WTC11 (cell line): Measurements from ENCODE around the gene TFG.

Source experiments
- ESRRA ChIP-seq: sonication (generic); formaldehyde crosslinking; IDR thresholded peaks from 2 replicates; pipeline ENCODE4 v1.8.1; 2022; ENCODE audit warnings: mild to moderate bottlenecking, missing genetic modification reagents, borderline replicate concordance
- MXD4 ChIP-seq: fragments of 250-450 bp; sonication (Bioruptor Pico); IDR thresholded peaks from 2 replicates; pipeline ENCODE4 v1.8.0; 2021; ENCODE audit warnings: mild to moderate bottlenecking, moderate library complexity, borderline replicate concordance
- NR1H2 ChIP-seq: sonication (generic); formaldehyde crosslinking; IDR thresholded peaks from 2 replicates; pipeline ENCODE4 v1.9.0; 2021; ENCODE audit warnings: mild to moderate bottlenecking, moderate library complexity, missing genetic modification reagents
- SP1 ChIP-seq: sonication (generic); formaldehyde crosslinking; conservative IDR thresholded peaks from 2 replicates; pipeline ENCODE4 v1.8.1; 2022; ENCODE audit warnings: missing genetic modification reagents
- TF ChIP-seq, protein P1 (sequence below): sonication (generic); formaldehyde crosslinking; IDR thresholded peaks from 2 replicates; pipeline ENCODE4 v1.8.1; 2023; ENCODE audit warnings: mild to moderate bottlenecking, missing genetic modification reagents, borderline replicate concordance
- TF ChIP-seq, protein P2 (sequence below): sonication (generic); formaldehyde crosslinking; IDR thresholded peaks from 2 replicates; pipeline ENCODE4 v1.8.0; 2023; ENCODE audit warnings: missing genetic modification reagents
- TF ChIP-seq, protein P3 (sequence below): sonication (generic); formaldehyde crosslinking; IDR thresholded peaks from 2 replicates; pipeline ENCODE4 v1.8.1; 2022; ENCODE audit warnings: missing genetic modification reagents, borderline replicate concordance
- TF ChIP-seq, protein P4 (sequence below): fragments of 200-600 bp; IDR thresholded peaks from 2 replicates; pipeline ENCODE4 v1.8.0; 2022; ENCODE audit warnings: antibody characterized with exemption
- TF ChIP-seq, protein P5 (sequence below): sonication (generic); formaldehyde crosslinking; conservative IDR thresholded peaks from 2 replicates; pipeline ENCODE4 v1.8.1; 2022; ENCODE audit warnings: mild to moderate bottlenecking, missing genetic modification reagents

DNA sequence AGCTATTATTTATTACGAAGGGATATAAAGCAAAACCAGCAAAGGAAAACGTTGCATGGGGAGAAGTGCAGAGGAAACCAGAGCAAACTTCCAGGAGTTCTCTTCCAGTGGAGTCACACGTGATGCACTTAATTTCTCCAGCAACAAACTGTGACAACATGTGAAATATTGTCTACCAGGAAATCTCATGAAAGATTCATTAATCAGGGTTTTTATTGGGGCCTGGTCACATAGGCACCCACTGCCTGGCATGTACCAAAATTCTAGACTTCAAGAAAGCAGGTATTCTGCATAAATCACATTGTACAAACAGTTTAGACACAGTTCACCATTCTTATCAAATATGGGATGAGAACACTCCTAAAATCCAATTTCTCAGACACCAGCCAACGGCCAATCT is 5.4 kb upstream of the TFG start:
- TF ChIP-seq, protein P1, sequence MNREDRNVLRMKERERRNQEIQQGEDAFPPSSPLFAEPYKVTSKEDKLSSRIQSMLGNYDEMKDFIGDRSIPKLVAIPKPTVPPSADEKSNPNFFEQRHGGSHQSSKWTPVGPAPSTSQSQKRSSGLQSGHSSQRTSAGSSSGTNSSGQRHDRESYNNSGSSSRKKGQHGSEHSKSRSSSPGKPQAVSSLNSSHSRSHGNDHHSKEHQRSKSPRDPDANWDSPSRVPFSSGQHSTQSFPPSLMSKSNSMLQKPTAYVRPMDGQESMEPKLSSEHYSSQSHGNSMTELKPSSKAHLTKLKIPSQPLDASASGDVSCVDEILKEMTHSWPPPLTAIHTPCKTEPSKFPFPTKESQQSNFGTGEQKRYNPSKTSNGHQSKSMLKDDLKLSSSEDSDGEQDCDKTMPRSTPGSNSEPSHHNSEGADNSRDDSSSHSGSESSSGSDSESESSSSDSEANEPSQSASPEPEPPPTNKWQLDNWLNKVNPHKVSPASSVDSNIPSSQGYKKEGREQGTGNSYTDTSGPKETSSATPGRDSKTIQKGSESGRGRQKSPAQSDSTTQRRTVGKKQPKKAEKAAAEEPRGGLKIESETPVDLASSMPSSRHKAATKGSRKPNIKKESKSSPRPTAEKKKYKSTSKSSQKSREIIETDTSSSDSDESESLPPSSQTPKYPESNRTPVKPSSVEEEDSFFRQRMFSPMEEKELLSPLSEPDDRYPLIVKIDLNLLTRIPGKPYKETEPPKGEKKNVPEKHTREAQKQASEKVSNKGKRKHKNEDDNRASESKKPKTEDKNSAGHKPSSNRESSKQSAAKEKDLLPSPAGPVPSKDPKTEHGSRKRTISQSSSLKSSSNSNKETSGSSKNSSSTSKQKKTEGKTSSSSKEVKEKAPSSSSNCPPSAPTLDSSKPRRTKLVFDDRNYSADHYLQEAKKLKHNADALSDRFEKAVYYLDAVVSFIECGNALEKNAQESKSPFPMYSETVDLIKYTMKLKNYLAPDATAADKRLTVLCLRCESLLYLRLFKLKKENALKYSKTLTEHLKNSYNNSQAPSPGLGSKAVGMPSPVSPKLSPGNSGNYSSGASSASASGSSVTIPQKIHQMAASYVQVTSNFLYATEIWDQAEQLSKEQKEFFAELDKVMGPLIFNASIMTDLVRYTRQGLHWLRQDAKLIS = no peak
- TF ChIP-seq SP1 (CRISPR knock-in tag) = no peak
- TF ChIP-seq, protein P2, sequence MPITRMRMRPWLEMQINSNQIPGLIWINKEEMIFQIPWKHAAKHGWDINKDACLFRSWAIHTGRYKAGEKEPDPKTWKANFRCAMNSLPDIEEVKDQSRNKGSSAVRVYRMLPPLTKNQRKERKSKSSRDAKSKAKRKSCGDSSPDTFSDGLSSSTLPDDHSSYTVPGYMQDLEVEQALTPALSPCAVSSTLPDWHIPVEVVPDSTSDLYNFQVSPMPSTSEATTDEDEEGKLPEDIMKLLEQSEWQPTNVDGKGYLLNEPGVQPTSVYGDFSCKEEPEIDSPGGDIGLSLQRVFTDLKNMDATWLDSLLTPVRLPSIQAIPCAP (CRISPR knock-in tag) = no peak
- TF ChIP-seq, protein P3, sequence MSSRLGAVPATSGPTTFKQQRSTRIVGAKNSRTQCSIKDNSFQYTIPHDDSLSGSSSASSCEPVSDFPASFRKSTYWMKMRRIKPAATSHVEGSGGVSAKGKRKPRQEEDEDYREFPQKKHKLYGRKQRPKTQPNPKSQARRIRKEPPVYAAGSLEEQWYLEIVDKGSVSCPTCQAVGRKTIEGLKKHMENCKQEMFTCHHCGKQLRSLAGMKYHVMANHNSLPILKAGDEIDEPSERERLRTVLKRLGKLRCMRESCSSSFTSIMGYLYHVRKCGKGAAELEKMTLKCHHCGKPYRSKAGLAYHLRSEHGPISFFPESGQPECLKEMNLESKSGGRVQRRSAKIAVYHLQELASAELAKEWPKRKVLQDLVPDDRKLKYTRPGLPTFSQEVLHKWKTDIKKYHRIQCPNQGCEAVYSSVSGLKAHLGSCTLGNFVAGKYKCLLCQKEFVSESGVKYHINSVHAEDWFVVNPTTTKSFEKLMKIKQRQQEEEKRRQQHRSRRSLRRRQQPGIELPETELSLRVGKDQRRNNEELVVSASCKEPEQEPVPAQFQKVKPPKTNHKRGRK (CRISPR knock-in tag) = no peak
- TF ChIP-seq ESRRA (CRISPR knock-in tag) = no peak
- no peak for TF ChIP-seq MXD4 (CRISPR knock-in tag)
- TF ChIP-seq, protein P4, sequence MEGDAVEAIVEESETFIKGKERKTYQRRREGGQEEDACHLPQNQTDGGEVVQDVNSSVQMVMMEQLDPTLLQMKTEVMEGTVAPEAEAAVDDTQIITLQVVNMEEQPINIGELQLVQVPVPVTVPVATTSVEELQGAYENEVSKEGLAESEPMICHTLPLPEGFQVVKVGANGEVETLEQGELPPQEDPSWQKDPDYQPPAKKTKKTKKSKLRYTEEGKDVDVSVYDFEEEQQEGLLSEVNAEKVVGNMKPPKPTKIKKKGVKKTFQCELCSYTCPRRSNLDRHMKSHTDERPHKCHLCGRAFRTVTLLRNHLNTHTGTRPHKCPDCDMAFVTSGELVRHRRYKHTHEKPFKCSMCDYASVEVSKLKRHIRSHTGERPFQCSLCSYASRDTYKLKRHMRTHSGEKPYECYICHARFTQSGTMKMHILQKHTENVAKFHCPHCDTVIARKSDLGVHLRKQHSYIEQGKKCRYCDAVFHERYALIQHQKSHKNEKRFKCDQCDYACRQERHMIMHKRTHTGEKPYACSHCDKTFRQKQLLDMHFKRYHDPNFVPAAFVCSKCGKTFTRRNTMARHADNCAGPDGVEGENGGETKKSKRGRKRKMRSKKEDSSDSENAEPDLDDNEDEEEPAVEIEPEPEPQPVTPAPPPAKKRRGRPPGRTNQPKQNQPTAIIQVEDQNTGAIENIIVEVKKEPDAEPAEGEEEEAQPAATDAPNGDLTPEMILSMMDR = no peak
- TF ChIP-seq, protein P5, sequence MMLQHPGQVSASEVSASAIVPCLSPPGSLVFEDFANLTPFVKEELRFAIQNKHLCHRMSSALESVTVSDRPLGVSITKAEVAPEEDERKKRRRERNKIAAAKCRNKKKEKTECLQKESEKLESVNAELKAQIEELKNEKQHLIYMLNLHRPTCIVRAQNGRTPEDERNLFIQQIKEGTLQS (CRISPR knock-in tag) = no peak
- no peak for TF ChIP-seq NR1H2 (CRISPR knock-in tag)
